HCT116 (cell line): ENCODE results near the gene SNRPA. TPM values are rescaled to one million over a fixed set of nuclear protein-coding genes. Genes with fewer than 3 reads are reported as not detected.

Experiments
- ATAC-seq: fragments of 200-7000 bp; cut with Tn5 transposase; 2 replicates; pipeline ENCODE4 v1.9.1; 2020; ENCODE audit warnings: mild to moderate bottlenecking, moderate library complexity
- BruUV-seq: library from RNA; stranded (reverse); fragments of 400-500 nt; replicated peaks from 2 replicates; lab custom pipeline; 2021; lab: Mats Ljungman, UMichigan
- CTCF ChIA-PET: fragments of 300-600 bp; sonication (Branson Sonifier 250); formaldehyde crosslinking; loops from one replicate; lab custom pipeline; 2021; ENCODE audit warnings: antibody characterized with exemption; lab: Charles Lee
- POLR2A ChIA-PET: fragments of 300-600, 350-600 bp; sonication (Branson Sonifier 250); formaldehyde crosslinking; loops from one replicate; lab custom pipeline; 2021; ENCODE audit warnings: antibody characterized with exemption; lab: Charles Lee
- RAD21 ChIA-PET, 2 experiments: fragments of 300-600 bp; sonication (Branson Sonifier 250); formaldehyde crosslinking; loops; one replicate each; lab custom pipeline; 2023; ENCODE audit warnings: low total read pairs in 2 of 2; ENCODE audit not compliant: uncharacterized antibody in 2 of 2, unreplicated experiment in 2 of 2, low non-redundant PET in 1 of 2; lab: Charles Lee
- DNase-seq: peaks from one replicate; pipeline ENCODE4 v3.0.0-alpha.2; 2010; ENCODE audit warnings: low read depth, low spot score
- H2AFZ ChIP-seq: fragments of 200-600 bp; shearing (Covaris generic), sonication (generic); 2 replicates; pipeline ENCODE4 v1.6.1; 2017; ENCODE audit warnings: low read depth, mixed run types, mixed read lengths, antibody characterized with exemption, low read length; ENCODE audit not compliant: poor library complexity, severe bottlenecking
- H3K27ac ChIP-seq: 2 replicates; pipeline ENCODE4 v1.5.1; 2012; ENCODE audit warnings: low read depth, low read length
- H3K27me3 ChIP-seq: fragments of 200-600 bp; sonication (generic); 2 replicates; pipeline ENCODE4 v1.6.1; 2016; ENCODE audit warnings: mixed run types, low read length, mixed read lengths; ENCODE audit not compliant: insufficient read depth
- H3K36me3 ChIP-seq, 2 experiments: fragments of 200-500 bp in 1 of 2; fragments of 200-600 bp in 1 of 2; sonication (Bioruptor generic) in 1 of 2; sonication (generic) in 1 of 2; 2 replicates each; pipeline versions ENCODE4 v1.5.1 to v1.6.1; 2014 to 2016; ENCODE audit warnings: low read length in 2 of 2, inconsistent platforms in 1 of 2, mixed read lengths in 1 of 2, mixed run types in 1 of 2; ENCODE audit not compliant: insufficient read depth in 2 of 2, control insufficient read depth in 1 of 2
- H3K4me1 ChIP-seq, 2 experiments: fragments of 200-600 bp in 1 of 2; sonication (generic) in 1 of 2; 2 replicates each; pipeline versions ENCODE4 v1.5.1 to v1.6.1; 2012 to 2017; ENCODE audit warnings: low read length in 2 of 2, inconsistent platforms in 1 of 2, mild to moderate bottlenecking in 1 of 2, mixed read lengths in 1 of 2, mixed run types in 1 of 2, moderate library complexity in 1 of 2; ENCODE audit not compliant: insufficient read depth in 2 of 2, control insufficient read depth in 1 of 2
- H3K4me2 ChIP-seq: fragments of 200-600 bp; sonication (generic); 2 replicates; pipeline ENCODE4 v1.6.1; 2017; ENCODE audit warnings: mixed run types, low read length, mixed read lengths
- H3K4me3 ChIP-seq, 2 experiments: fragments of 200-600 bp in 1 of 2; sonication (generic) in 1 of 2; replicated peaks in 1 of 2; 2 replicates each; pipeline ENCODE4 v1.5.1; 2011 to 2016; ENCODE audit warnings: low read length in 2 of 2, control low read depth in 1 of 2, low read depth in 1 of 2, mild to moderate bottlenecking in 1 of 2, mixed read lengths in 1 of 2, mixed run types in 1 of 2
- H3K79me2 ChIP-seq: fragments of 200-600 bp; sonication (generic); 2 replicates; pipeline ENCODE4 v1.6.1; 2017; ENCODE audit warnings: mild to moderate bottlenecking, mixed run types, low read length, moderate library complexity, mixed read lengths; ENCODE audit not compliant: insufficient read depth
- H3K9ac ChIP-seq: fragments of 200-600 bp; sonication (generic); 2 replicates; pipeline ENCODE4 v1.6.1; 2016; ENCODE audit warnings: low read length, mixed read lengths
- H3K9me2 ChIP-seq: fragments of 200-600 bp; sonication (generic), shearing (Covaris generic); 2 replicates; pipeline ENCODE4 v1.6.1; 2017; ENCODE audit warnings: mixed run types, mild to moderate bottlenecking, moderate library complexity; ENCODE audit not compliant: insufficient read depth
- H3K9me3 ChIP-seq, 2 experiments: fragments of 200-500 bp in 1 of 2; fragments of 200-600 bp in 1 of 2; sonication (Bioruptor generic) in 1 of 2; sonication (generic) in 1 of 2; 2 replicates each; pipeline ENCODE4 v1.6.1; 2014 to 2017; ENCODE audit warnings: low read length in 2 of 2, mixed read lengths in 2 of 2, inconsistent platforms in 1 of 2, low read depth in 1 of 2, mild to moderate bottlenecking in 1 of 2, mixed run types in 1 of 2, moderate library complexity in 1 of 2; ENCODE audit not compliant: control insufficient read depth in 1 of 2, insufficient read depth in 1 of 2
- H4K20me1 ChIP-seq: fragments of 200-600 bp; sonication (generic), shearing (Covaris generic); 2 replicates; pipeline ENCODE4 v1.6.1; 2017; ENCODE audit warnings: mixed run types, mild to moderate bottlenecking, moderate library complexity; ENCODE audit not compliant: insufficient read depth
- CBX3 ChIP-seq: IDR thresholded peaks from 2 replicates; pipeline ENCODE4 v1.6.1; 2012; ENCODE audit warnings: low read depth
- CEBPB ChIP-seq: IDR thresholded peaks from 2 replicates; pipeline ENCODE4 v1.6.1; 2012; ENCODE audit warnings: low read depth
- EGR1 ChIP-seq: IDR thresholded peaks from 2 replicates; pipeline ENCODE4 v1.6.1; 2012; ENCODE audit warnings: low read depth
- ELF1 ChIP-seq: IDR thresholded peaks from 2 replicates; pipeline ENCODE4 v1.6.1; 2012; ENCODE audit warnings: low read depth, borderline replicate concordance
- EZH2phosphoT487 ChIP-seq: fragments of 200-600 bp; IDR thresholded peaks from 2 replicates; pipeline ENCODE4 v1.6.1; 2018; ENCODE audit warnings: antibody characterized with exemption, borderline replicate concordance
- JUND ChIP-seq: IDR thresholded peaks from 2 replicates; pipeline ENCODE4 v1.6.1; 2012
- POLR2A ChIP-seq: IDR thresholded peaks from 2 replicates; pipeline ENCODE4 v1.7.0; 2011; ENCODE audit warnings: borderline replicate concordance; ENCODE audit not compliant: insufficient read depth, insufficient read length; ENCODE audit errors: extremely low read depth
- POLR2AphosphoS5 ChIP-seq: IDR thresholded peaks from 2 replicates; pipeline ENCODE4 v1.6.1; 2011; ENCODE audit warnings: mild to moderate bottlenecking, low read depth, low read length, moderate library complexity
- RAD21 ChIP-seq: IDR thresholded peaks from 2 replicates; pipeline ENCODE4 v1.6.1; 2012; ENCODE audit warnings: low read depth, mild to moderate bottlenecking
- SRF ChIP-seq: IDR thresholded peaks from 2 replicates; pipeline ENCODE4 v1.6.1; 2012; ENCODE audit warnings: low read depth
- TCF7L2 ChIP-seq: IDR thresholded peaks from 2 replicates; pipeline ENCODE4 v1.7.0; 2011; ENCODE audit warnings: borderline replicate concordance, inconsistent platforms; ENCODE audit not compliant: insufficient read depth, insufficient read length; ENCODE audit errors: extremely low read depth
- ZFX ChIP-seq: fragments of 450-650 bp; IDR thresholded peaks from 2 replicates; pipeline ENCODE4 v1.6.1; 2017
- intact Hi-C: fragments of 100-400 bp; cut with micrococcal nuclease; formaldehyde crosslinking; loops from 2 replicates; pipeline ENCODE4 v1.10.0; 2022
- total RNA-seq: library from RNA; stranded (reverse); gene quantifications from one replicate; pipeline ENCODE4 v1.2.1, GENCODE V29; 2021; ENCODE audit not compliant: unreplicated experiment
- TF ChIP-seq, protein P1 (sequence below): IDR thresholded peaks from 2 replicates; pipeline ENCODE4 v1.6.1; 2012
- TF ChIP-seq, protein P2 (sequence below): IDR thresholded peaks from 2 replicates; pipeline ENCODE4 v1.6.1; 2012; ENCODE audit warnings: low read depth

The SNRPA gene
- total RNA-seq, 1 experiment from 2014 or later: 170 TPM

DNA sequence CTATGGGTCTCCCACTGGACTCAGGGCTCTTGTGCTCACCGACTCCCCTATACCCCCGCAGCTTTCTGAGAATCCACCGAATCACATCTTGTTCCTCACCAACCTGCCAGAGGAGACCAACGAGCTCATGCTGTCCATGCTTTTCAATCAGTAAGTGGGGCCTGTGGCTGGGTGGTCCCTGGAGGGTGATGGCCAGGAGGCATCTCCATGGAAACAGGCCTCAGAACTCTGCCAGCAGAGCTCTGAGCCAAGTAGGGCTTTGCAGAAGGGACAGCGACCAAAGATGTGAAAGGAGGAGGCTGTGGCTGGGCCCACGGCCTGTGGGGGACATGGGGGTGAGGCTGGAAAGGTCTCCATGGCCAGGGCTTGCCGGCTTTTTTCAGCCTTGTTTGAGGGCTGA, 12.5 kb downstream of the SNRPA start:
- no peak for ATAC-seq
- H3K27ac ChIP-seq: no peak overlapping the region
- H3K9me3 ChIP-seq: no peaks in the 10 kb centered on the region
- ChIA-PET CTCF (no interaction called here), RAD21 (no interaction called here), POLR2A (no interaction called here)
- no peak overlapping the region for H3K4me3 ChIP-seq
- H3K4me1 ChIP-seq: no peaks in the 10 kb centered on the region
- intact Hi-C loops: no loop called here
- no peak overlapping the region for H3K4me2 ChIP-seq
- no peaks in the 10 kb centered on the region for H3K27me3 ChIP-seq
- H2AFZ ChIP-seq: no peak overlapping the region
- H3K9ac ChIP-seq: no peak overlapping the region
- no peaks in the 10 kb centered on the region for H4K20me1 ChIP-seq
- no peak for TF ChIP-seq EGR1
- TF ChIP-seq ELF1: no peak
- TF ChIP-seq, protein P1, sequence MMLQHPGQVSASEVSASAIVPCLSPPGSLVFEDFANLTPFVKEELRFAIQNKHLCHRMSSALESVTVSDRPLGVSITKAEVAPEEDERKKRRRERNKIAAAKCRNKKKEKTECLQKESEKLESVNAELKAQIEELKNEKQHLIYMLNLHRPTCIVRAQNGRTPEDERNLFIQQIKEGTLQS: no peak
- TF ChIP-seq EZH2phosphoT487: no peak
- no peak for TF ChIP-seq TCF7L2
- no peak for TF ChIP-seq SRF
- no peak for TF ChIP-seq JUND
- TF ChIP-seq CEBPB: no peak
- no peak for TF ChIP-seq CBX3
- TF ChIP-seq RAD21: no peak
- TF ChIP-seq POLR2A: no peak
- no peak for TF ChIP-seq POLR2AphosphoS5
- TF ChIP-seq, protein P2, sequence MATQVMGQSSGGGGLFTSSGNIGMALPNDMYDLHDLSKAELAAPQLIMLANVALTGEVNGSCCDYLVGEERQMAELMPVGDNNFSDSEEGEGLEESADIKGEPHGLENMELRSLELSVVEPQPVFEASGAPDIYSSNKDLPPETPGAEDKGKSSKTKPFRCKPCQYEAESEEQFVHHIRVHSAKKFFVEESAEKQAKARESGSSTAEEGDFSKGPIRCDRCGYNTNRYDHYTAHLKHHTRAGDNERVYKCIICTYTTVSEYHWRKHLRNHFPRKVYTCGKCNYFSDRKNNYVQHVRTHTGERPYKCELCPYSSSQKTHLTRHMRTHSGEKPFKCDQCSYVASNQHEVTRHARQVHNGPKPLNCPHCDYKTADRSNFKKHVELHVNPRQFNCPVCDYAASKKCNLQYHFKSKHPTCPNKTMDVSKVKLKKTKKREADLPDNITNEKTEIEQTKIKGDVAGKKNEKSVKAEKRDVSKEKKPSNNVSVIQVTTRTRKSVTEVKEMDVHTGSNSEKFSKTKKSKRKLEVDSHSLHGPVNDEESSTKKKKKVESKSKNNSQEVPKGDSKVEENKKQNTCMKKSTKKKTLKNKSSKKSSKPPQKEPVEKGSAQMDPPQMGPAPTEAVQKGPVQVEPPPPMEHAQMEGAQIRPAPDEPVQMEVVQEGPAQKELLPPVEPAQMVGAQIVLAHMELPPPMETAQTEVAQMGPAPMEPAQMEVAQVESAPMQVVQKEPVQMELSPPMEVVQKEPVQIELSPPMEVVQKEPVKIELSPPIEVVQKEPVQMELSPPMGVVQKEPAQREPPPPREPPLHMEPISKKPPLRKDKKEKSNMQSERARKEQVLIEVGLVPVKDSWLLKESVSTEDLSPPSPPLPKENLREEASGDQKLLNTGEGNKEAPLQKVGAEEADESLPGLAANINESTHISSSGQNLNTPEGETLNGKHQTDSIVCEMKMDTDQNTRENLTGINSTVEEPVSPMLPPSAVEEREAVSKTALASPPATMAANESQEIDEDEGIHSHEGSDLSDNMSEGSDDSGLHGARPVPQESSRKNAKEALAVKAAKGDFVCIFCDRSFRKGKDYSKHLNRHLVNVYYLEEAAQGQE: no peak
- no peak for TF ChIP-seq ZFX
- peaks cover 69 to 70% of the 10 kb centered on the region in 2 experiments for H3K36me3 ChIP-seq
- no peaks in the 10 kb centered on the region for H3K9me2 ChIP-seq
- H3K79me2 ChIP-seq: peaks cover 56% of the 10 kb centered on the region
- no peak for DNase-seq
- BruUV-seq: no TSS peak
